ENCODE measurements around the gene TMEM209. TPM values are rescaled to one million over a fixed set of nuclear protein-coding genes. Genes with fewer than 3 reads are reported as not detected.

Gene TMEM209
- total RNA-seq, 2 experiments from 2014 or later = 18.3 to 18.8 TPM

GRCh38 chr7:130208516-130208915 lies 3.3 kb upstream of the TMEM209 start:
- Mint-ChIP-seq H3K27me3 (peaks cover 4% of the 10 kb centered on the region), H3K4me3 (no peak overlapping the region), H3K9me3 (no peaks in the 10 kb centered on the region), H3K4me1 (ENCODE audit: low read depth) (peaks cover 21% of the 10 kb centered on the region), H3K36me3 (ENCODE audit: low read depth) (peaks cover 14% of the 10 kb centered on the region), H3K27ac (no peak overlapping the region)
- ATAC-seq (ENCODE audit: poor library complexity) (no peak), DNase-seq (no peak)
- TF ChIP-seq CTCF (IDR thresholded peaks at IDR 0.05) = no peak
- Histone ChIP-seq H3K4me1 (ENCODE audit: insufficient read depth, low read length) (peaks cover 20% of the 10 kb centered on the region), H3K9me3 (ENCODE audit: control insufficient read depth in 1 of 2, insufficient read depth in 1 of 2, low read length in 2 of 2) (no peaks in the 10 kb centered on the region), H3K27ac (ENCODE audit: low read depth in 1 of 2, low read length in 2 of 2) (no peak overlapping the region), H3K4me3 (ENCODE audit: low read length) (no peak overlapping the region), H3K27me3 (ENCODE audit: control insufficient read depth in 1 of 2, insufficient read depth in 2 of 2, low read length in 2 of 2) (no peaks in the 10 kb centered on the region), H3K36me3 (ENCODE audit: insufficient read depth, low read length) (peaks cover under 1% of the 10 kb centered on the region)
- intact Hi-C loops (cut with DNase I, micrococcal nuclease) = loop anchor here in 1 of 2 experiments (5.0 to 10.0 kb wide), 5 partner anchors 156 to 1151 kb away; partner anchors contain the start of genes CEP41, NRF1, TNPO3 and ZC3HC1
- POLR2A ChIA-PET = interaction anchor here (0.6 kb wide), 1 partner anchor 9 kb away, joined by 4 read pairs; no protein-coding TSS in a partner anchor
- CTCF ChIA-PET = interaction anchor here (1.1 kb wide), 1 partner anchor 136 kb away, joined by 3 read pairs; no protein-coding TSS in a partner anchor

- H3K27ac Mint-ChIP-seq = peak within 1 kb of the TSS; percentile 66
- intact Hi-C loops (cut with DNase I, micrococcal nuclease) = loop anchor here in 1 of 2 experiments (5.0 to 10.0 kb wide), 5 partner anchors 155 to 1150 kb away; partner anchors contain the start of genes CEP41, NRF1, TNPO3 and ZC3HC1
- Histone ChIP-seq H3K36me3 (ENCODE audit: insufficient read depth, low read length) (peaks cover 7% of the 10 kb centered on the region), H3K4me3 (ENCODE audit: low read length) (no peak within 1 kb of the TSS), H3K27me3 (ENCODE audit: control insufficient read depth in 1 of 2, insufficient read depth in 2 of 2, low read length in 2 of 2) (no peaks in the 10 kb centered on the region), H3K9me3 (ENCODE audit: control insufficient read depth in 1 of 2, insufficient read depth in 1 of 2, low read length in 2 of 2) (no peaks in the 10 kb centered on the region), H3K4me1 (ENCODE audit: insufficient read depth, low read length) (peaks cover 20% of the 10 kb centered on the region), H3K27ac (ENCODE audit: low read depth in 1 of 2, low read length in 2 of 2) (no peak within 1 kb of the TSS)
- ChIA-PET POLR2A (no interaction called here), CTCF (interaction anchor here (1.1 kb wide), 1 partner anchor 135 kb away, joined by 3 read pairs; no protein-coding TSS in a partner anchor)
- ATAC-seq (ENCODE audit: poor library complexity) (no peak), DNase-seq (no peak)
- peak within 1 kb of the TSS; percentile 74 for H3K4me3 Mint-ChIP-seq
- H3K4me1 Mint-ChIP-seq (ENCODE audit: low read depth) = peaks cover 27% of the 10 kb centered on the region
- TF ChIP-seq CTCF (IDR thresholded peaks at IDR 0.05) = no peak
- no peaks in the 10 kb centered on the region for H3K9me3 Mint-ChIP-seq
- H3K27me3 Mint-ChIP-seq = peaks cover 4% of the 10 kb centered on the region
- H3K36me3 Mint-ChIP-seq (ENCODE audit: low read depth) = peaks cover 20% of the 10 kb centered on the region
These were observed 2.4 kb upstream of the TMEM209 start, which contains the start of gene SSMEM1 for GRCh38 chr7:130207642-130208041. Gene SSMEM1 (plus strand): TSS chr7:130207860. CDS start chr7:130207911, 51 bp downstream.

- intact Hi-C loops (cut with DNase I, micrococcal nuclease) = loop anchor here in 1 of 2 experiments (5.0 to 10.0 kb wide), 5 partner anchors 155 to 1150 kb away; partner anchors contain the start of genes CEP41, NRF1, TNPO3 and ZC3HC1
These were observed 1.8 kb upstream of the TMEM209 start for GRCh38 chr7:130207033-130207432.

More at GRCh38 chr7:130207033-130207432, 1.8 kb upstream of the TMEM209 start:
- ATAC-seq (ENCODE audit: poor library complexity) (no peak), DNase-seq (no peak)
- no peaks in the 10 kb centered on the region for H3K27me3 ChIP-seq (ENCODE audit: control insufficient read depth in 1 of 2, insufficient read depth in 2 of 2, low read length in 2 of 2)
- TF ChIP-seq CTCF (IDR thresholded peaks at IDR 0.05) = no peak
- H3K27ac ChIP-seq (ENCODE audit: low read depth in 1 of 2, low read length in 2 of 2) = no peak overlapping the region
- H3K36me3 ChIP-seq (ENCODE audit: insufficient read depth, low read length) = peaks cover 11% of the 10 kb centered on the region
- Mint-ChIP-seq H3K27ac (peak overlapping the region; percentile 66), H3K4me3 (peak overlapping the region; percentile 74), H3K27me3 (peaks cover 2% of the 10 kb centered on the region), H3K36me3 (ENCODE audit: low read depth) (peaks cover 26% of the 10 kb centered on the region), H3K9me3 (no peaks in the 10 kb centered on the region), H3K4me1 (ENCODE audit: low read depth) (peaks cover 31% of the 10 kb centered on the region)
- CTCF ChIA-PET = no interaction called here
- peaks cover 20% of the 10 kb centered on the region for H3K4me1 ChIP-seq (ENCODE audit: insufficient read depth, low read length)
- no peaks in the 10 kb centered on the region for H3K9me3 ChIP-seq (ENCODE audit: control insufficient read depth in 1 of 2, insufficient read depth in 1 of 2, low read length in 2 of 2)
- POLR2A ChIA-PET = no interaction called here
- H3K4me3 ChIP-seq (ENCODE audit: low read length) = no peak overlapping the region
